Calu3 (cell line): ENCODE data around the gene CYSTM1. TPM values are rescaled to one million over a fixed set of nuclear protein-coding genes. Genes with fewer than 3 reads are reported as not detected.

ENCODE experiments used
- BruUV-seq: library from RNA; stranded (reverse); fragments of 400-500 nt; replicated peaks from 2 replicates; lab custom pipeline; 2021; lab: Mats Ljungman, UMichigan
- CTCF ChIA-PET: fragments of 300-600 bp; sonication (Branson Sonifier 250); formaldehyde crosslinking; loops from one replicate; lab custom pipeline; 2022; ENCODE audit warnings: antibody characterized with exemption; lab: Charles Lee
- DNase-seq: peaks from one replicate; pipeline ENCODE4 v3.0.0; 2022
- H3K27ac Mint-ChIP-seq: one replicate; pipeline ENCODE4 v1.8.0; 2022; ENCODE audit warnings: mixed read lengths; ENCODE audit not compliant: unreplicated experiment
- H3K27me3 Mint-ChIP-seq: one replicate; pipeline ENCODE4 v1.8.0; 2022; ENCODE audit warnings: mixed read lengths; ENCODE audit not compliant: unreplicated experiment
- H3K36me3 Mint-ChIP-seq: one replicate; pipeline ENCODE4 v1.8.0; 2022; ENCODE audit warnings: mild to moderate bottlenecking, moderate library complexity, mixed read lengths; ENCODE audit not compliant: insufficient read depth, unreplicated experiment
- H3K4me1 Mint-ChIP-seq: one replicate; pipeline ENCODE4 v1.8.0; 2022; ENCODE audit warnings: mild to moderate bottlenecking, low read depth, mixed read lengths; ENCODE audit not compliant: unreplicated experiment
- H3K4me3 Mint-ChIP-seq: one replicate; pipeline ENCODE4 v1.8.0; 2022; ENCODE audit warnings: mild to moderate bottlenecking, low read depth, moderate library complexity, mixed read lengths; ENCODE audit not compliant: unreplicated experiment
- H3K9me3 Mint-ChIP-seq: one replicate; pipeline ENCODE4 v1.8.0; 2022; ENCODE audit warnings: low read depth, mixed read lengths; ENCODE audit not compliant: unreplicated experiment
- intact Hi-C: fragments of 100-400 bp; cut with micrococcal nuclease; formaldehyde crosslinking; loops from one replicate; pipeline ENCODE4 v1.10.0; 2022; ENCODE audit not compliant: unreplicated experiment
- total RNA-seq: library from RNA; stranded (reverse); gene quantifications from 2 replicates; pipeline ENCODE4 v1.2.3, GENCODE V29; 2022
- TF ChIP-seq, protein P1 (sequence below): fragments of 200-600 bp; IDR thresholded peaks from one replicate; pipeline ENCODE4 v1.8.0; 2022; ENCODE audit warnings: antibody characterized with exemption; ENCODE audit not compliant: unreplicated experiment

CYSTM1 gene
- total RNA-seq, 1 experiment from 2014 or later: 198 TPM

DNA sequence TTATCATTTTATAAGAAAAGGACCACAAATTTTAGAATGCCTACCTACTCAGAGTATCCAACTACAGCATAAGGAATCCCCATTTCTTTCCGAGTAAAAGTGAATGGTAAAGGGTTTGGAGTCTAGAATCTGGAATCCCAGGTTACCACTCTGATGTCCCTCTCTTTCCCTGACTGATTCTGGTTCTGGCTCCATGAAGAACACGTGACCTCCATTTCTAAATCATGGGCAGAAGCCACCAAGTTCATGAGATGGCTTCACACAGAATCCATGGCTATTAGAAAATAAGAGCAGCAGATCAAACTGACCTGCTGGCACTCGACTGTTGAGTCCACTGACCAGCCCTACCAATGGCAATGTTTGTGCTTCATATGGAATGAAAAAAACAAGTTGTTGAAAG is 87.2 kb downstream of the CYSTM1 start:
- DNase-seq: no peak
- Mint-ChIP-seq H3K4me1 (peaks cover 40% of the 10 kb centered on the region), H3K27ac (peak overlapping the region; percentile 95), H3K9me3 (no peaks in the 10 kb centered on the region), H3K4me3 (peak overlapping the region; percentile 46), H3K36me3 (peaks cover 57% of the 10 kb centered on the region), H3K27me3 (no peaks in the 10 kb centered on the region)
- CTCF ChIA-PET: interaction anchor here (0.6 to 4.4 kb wide), 9 partner anchors 18 to 116 kb away, joined by 6 to 72 read pairs (median 9); partner anchors contain the start of gene HBEGF
- intact Hi-C loops: loop anchor here (5.0 kb wide), 1 partner anchor 35 kb away; no protein-coding TSS in a partner anchor
- BruUV-seq: TSS peak; percentile 35
- TF ChIP-seq, protein P1, sequence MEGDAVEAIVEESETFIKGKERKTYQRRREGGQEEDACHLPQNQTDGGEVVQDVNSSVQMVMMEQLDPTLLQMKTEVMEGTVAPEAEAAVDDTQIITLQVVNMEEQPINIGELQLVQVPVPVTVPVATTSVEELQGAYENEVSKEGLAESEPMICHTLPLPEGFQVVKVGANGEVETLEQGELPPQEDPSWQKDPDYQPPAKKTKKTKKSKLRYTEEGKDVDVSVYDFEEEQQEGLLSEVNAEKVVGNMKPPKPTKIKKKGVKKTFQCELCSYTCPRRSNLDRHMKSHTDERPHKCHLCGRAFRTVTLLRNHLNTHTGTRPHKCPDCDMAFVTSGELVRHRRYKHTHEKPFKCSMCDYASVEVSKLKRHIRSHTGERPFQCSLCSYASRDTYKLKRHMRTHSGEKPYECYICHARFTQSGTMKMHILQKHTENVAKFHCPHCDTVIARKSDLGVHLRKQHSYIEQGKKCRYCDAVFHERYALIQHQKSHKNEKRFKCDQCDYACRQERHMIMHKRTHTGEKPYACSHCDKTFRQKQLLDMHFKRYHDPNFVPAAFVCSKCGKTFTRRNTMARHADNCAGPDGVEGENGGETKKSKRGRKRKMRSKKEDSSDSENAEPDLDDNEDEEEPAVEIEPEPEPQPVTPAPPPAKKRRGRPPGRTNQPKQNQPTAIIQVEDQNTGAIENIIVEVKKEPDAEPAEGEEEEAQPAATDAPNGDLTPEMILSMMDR: no peak

DNA sequence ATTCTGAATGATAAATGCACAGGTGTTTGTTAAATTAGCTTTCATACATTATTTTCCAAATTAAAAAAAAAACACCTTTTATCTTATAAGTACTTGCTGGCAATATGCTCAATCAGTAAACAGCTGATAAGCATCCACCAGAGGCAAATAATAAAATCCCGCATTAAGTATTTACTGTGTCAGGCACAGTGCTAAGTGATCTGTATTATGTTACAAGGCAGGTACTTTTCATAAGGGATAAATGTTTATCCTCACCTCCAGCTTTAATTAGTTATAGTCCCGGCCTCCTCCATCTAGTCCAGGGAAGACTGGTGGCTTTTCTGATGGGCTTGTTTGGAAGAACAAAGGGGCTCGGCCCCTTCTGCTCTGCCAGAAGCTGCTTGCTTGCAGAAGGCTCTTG is 87.9 kb downstream of the CYSTM1 start:
- H3K27me3 Mint-ChIP-seq: no peaks in the 10 kb centered on the region
- H3K4me1 Mint-ChIP-seq: peaks cover 40% of the 10 kb centered on the region
- TF ChIP-seq, protein P1: no peak
- CTCF ChIA-PET: interaction anchor here (0.7 to 4.4 kb wide), 4 partner anchors 18 to 344 kb away, joined by 3 to 72 read pairs (median 8); partner anchors contain the start of gene HBEGF
- no peaks in the 10 kb centered on the region for H3K9me3 Mint-ChIP-seq
- H3K36me3 Mint-ChIP-seq: peaks cover 51% of the 10 kb centered on the region
- intact Hi-C loops: loop anchor here (5.0 kb wide), 1 partner anchor 34 kb away; no protein-coding TSS in a partner anchor
- no peak for DNase-seq
- H3K27ac Mint-ChIP-seq: no peak overlapping the region
- no peak overlapping the region for H3K4me3 Mint-ChIP-seq
- no TSS peak for BruUV-seq

DNA sequence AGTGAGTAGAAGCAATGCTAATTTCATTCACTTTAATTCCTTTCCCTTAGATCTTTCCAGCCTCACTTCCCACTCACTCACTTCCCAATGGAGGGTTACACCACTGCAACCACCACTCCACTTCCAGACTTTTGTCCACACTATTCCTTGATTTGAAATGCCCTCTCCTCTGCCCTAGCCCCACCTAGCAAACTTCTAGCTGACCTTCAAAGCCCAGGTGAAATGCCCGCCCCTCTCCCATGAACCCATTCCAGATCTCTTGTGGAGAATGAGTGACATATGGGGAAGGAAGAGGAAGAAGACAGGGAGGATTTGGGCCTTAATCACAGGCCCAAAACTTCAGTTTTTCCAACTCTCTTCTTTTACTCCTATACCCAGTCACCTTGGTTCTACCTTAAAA is 90.9 kb downstream of the CYSTM1 start:
- Mint-ChIP-seq H3K27ac (peak overlapping the region; percentile 26), H3K9me3 (no peaks in the 10 kb centered on the region), H3K36me3 (peaks cover 32% of the 10 kb centered on the region), H3K4me1 (peaks cover 47% of the 10 kb centered on the region), H3K4me3 (no peak overlapping the region), H3K27me3 (no peaks in the 10 kb centered on the region)
- TF ChIP-seq, protein P1: no peak
- CTCF ChIA-PET: interaction anchor here (1.6 kb wide), 1 partner anchor 37 kb away, joined by 4 read pairs; the partner anchor contains the start of gene PFDN1
- DNase-seq: no peak
- no TSS peak for BruUV-seq
- intact Hi-C loops: no loop called here

DNA sequence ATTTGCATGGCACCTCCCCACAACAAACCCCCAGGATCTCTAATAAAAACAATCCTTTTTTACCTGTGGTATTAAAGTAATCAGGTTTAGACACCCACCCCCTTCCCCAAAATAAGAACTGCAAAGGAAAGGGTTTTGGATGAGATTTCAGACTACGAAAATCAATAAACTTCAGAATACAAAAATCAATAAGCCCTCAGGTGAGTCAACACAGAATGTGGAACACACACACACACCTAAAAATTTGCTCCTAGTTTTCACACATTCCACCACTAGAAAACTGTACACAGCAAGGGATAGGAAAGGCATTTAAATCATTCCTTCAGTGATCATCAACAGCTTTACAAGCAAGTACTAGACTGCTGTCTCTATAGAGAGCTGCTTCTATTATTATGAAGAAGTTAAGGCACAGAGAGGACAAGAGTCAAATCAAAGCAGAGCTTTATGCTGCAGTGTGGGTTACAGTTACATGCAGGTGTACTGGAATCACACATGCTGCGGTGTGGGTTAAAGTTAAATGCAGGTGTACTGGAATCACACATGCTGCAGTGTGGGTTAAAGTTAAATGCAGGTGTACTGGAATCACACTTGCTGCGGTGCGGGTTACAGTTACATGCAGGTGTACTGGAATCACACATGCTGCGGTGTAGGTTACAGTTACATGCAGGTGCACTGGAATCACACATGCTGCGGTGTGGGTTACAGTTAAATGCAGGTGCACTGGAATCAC is 91.6 kb downstream of the CYSTM1 start:
- CTCF ChIA-PET: interaction anchor here (0.7 kb wide), 2 partner anchors 14 to 79 kb away, joined by 3 read pairs; no protein-coding TSS in a partner anchor
- Mint-ChIP-seq H3K9me3 (no peaks in the 10 kb centered on the region), H3K27ac (peak overlapping the region; percentile 26), H3K4me3 (no peak overlapping the region), H3K4me1 (peaks cover 39% of the 10 kb centered on the region), H3K36me3 (peaks cover 25% of the 10 kb centered on the region), H3K27me3 (no peaks in the 10 kb centered on the region)
- BruUV-seq: no TSS peak
- DNase-seq: no peak
- TF ChIP-seq, protein P1: no peak
- intact Hi-C loops: no loop called here
